Measurements from ENCODE around the gene LRSAM1.

The LRSAM1 gene

DNA sequence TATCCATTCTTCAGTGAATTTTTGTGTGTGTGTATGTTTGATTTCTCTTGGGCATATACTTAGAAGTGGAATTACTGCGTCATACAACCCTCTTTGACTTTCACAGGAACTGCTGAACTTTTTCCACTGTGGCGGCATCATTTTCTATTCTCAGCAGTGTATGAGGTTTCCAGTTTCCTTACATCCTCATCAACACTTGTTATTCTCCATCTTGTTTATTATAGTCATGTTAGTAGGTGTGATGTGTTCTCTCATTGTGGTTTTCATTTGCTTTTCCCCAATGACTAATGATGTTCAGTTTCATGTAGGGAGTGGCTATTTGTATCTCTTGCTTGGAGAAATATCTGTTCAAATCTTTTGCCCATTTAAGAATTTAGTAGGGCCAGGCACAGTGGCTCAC lies 24.6 kb upstream of the LRSAM1 start:
- DNase-seq (ENCODE audit: low read depth): no peak

DNA sequence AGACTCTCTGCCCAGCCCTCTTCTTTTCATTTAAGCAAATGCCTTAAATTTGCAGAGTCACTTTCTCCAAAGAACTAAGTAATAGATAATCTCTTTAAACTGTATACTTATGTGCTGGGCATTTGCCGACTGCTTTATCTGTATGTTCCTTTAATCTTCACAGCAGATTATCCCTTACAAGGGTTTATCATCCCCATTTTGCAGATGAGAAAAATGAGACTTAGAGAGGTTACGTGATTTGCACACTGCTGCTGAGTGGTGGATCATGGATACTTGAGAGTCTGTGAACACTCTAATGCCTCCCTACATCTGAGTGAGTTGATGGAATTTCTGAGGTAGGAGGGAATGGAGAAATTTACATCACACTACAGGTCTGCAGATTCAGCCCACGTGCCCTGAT lies 23.0 kb upstream of the LRSAM1 start:
- no peak for DNase-seq (ENCODE audit: low read depth)

DNA sequence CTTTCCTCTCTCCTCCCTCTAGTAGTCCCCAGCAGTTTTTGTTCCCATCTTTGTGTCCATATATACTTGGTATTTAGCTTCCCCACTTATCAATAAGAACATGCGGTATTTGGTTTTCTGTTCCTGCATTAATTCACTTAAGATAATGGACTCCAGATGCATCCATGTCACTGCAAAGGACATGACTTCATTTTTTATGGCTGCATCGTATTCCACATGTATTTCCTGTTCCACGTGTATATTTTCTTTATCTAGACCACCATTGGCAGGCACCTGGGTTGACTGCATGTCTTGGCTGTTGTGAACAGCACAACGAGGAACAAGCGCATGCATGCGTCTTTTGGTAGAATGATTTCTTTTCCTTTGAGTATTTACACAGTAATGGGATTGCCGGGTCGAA lies 20.9 kb upstream of the LRSAM1 start:
- no peak for DNase-seq (ENCODE audit: low read depth)

DNA sequence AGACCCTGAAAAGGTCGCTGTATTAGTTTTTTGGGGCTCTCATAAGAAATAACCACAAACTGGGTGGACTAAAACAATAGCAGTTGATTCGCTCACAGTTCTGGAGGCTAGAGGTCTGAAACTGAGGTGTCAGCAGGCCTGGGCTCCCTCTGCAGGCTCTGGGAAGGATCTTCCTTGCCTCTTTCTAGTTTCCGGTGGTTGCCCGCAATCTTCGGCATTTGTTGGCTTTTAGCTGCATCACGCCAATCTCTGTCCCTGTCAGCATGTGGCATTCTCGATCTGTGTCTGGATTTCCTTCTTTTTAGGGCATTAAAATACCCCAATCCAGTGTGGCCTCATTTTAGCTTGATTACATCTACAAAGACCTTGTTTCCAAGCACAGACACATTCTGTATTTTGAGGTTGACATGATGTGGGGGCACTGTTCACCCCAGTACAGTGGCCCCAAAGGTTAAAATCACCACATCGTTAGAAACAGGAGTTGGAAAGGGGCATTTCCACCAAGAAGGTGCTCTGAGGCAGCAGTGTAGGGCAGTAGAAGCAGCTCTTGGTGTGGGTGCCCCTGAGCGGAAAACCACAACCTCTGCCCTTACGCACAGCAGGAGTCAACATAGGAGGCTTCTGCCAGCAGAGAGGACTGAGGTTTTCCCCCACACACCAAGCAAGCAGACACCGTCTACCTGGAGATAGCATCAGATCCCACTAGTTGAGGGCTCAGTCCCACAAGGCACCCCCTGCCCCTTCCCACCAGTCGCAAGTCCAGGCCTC lies 13.6 kb upstream of the LRSAM1 start:
- no peak for DNase-seq (ENCODE audit: low read depth)

DNA sequence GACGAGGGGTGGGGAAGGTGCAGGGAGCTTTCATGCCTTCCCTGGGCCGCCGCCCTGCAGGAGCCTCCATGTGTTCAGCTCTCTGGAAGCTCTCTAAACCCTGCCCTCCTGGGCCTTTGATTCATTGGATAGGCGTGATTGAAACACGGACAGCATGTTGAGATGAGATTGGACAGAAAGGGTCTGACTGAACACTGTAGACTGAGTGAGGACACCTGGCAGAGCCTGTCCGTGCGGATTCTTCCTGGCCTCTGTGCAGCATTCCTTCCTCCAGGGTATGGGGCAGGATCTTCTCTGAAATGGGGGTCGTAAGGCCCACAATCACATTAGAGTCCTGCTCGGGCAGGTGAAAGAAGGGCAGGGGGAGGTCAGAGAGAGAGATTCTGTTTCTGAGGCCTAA lies 12.9 kb upstream of the LRSAM1 start:
- DNase-seq (ENCODE audit: low read depth): no peak

DNA sequence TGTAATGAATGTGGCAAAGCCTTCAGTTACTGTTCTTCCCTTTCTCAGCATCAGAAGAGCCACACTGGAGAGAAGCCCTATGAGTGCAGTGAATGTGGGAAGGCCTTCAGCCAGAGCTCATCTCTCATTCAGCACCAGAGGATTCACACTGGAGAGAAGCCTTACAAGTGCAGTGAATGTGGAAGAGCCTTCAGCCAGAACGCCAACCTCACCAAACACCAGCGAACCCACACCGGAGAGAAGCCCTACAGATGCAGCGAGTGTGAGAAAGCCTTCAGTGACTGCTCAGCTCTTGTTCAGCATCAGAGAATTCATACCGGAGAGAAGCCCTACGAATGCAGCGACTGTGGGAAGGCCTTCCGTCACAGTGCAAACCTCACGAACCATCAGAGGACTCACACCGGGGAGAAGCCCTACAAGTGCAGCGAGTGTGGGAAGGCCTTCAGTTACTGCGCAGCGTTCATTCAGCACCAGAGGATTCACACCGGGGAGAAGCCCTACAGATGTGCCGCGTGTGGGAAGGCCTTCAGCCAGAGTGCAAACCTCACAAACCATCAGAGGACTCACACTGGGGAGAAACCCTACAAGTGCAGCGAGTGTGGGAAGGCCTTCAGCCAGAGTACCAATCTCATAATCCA lies 6.9 kb upstream of the LRSAM1 start:
- DNase-seq (ENCODE audit: low read depth): no peak

DNA sequence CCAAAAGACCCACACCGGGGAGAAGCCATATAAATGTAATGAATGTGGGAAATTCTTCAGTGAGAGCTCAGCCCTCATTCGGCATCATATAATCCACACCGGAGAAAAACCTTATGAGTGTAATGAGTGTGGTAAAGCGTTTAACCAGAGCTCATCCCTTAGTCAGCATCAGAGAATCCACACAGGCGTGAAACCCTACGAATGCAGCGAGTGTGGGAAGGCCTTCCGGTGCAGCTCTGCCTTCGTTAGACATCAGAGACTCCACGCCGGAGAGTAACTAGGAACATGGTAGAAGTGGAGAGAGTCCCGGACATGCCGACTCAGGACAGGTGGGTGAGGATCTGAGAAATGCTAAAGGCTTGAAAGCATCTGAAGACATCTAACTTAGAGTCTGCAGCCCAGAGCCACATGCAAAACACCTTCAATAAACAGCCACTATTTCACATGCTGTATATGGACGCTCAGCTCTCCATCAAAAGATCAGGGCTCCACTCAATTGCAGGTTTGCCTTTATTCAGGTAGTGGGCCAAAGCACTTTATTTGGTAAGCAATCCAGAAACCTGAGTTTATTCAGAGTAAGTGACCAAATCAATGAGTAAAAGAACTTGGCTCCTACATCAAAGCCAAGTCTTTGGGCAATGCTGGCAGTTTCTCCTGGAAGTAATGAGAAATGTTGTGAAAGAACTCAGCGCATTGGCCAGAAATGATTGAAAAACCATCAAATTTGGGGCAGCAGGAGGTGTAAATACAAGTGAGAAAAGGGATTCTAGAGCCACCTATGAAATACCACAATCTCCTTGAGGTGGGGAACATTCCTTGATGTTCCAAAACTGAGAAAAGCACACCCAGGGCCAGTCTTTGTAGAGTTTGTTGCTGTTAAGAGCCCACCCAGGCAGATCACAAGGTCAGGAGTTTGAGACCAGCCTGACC lies 6.1 kb upstream of the LRSAM1 start:
- no peak for DNase-seq (ENCODE audit: low read depth)

DNA sequence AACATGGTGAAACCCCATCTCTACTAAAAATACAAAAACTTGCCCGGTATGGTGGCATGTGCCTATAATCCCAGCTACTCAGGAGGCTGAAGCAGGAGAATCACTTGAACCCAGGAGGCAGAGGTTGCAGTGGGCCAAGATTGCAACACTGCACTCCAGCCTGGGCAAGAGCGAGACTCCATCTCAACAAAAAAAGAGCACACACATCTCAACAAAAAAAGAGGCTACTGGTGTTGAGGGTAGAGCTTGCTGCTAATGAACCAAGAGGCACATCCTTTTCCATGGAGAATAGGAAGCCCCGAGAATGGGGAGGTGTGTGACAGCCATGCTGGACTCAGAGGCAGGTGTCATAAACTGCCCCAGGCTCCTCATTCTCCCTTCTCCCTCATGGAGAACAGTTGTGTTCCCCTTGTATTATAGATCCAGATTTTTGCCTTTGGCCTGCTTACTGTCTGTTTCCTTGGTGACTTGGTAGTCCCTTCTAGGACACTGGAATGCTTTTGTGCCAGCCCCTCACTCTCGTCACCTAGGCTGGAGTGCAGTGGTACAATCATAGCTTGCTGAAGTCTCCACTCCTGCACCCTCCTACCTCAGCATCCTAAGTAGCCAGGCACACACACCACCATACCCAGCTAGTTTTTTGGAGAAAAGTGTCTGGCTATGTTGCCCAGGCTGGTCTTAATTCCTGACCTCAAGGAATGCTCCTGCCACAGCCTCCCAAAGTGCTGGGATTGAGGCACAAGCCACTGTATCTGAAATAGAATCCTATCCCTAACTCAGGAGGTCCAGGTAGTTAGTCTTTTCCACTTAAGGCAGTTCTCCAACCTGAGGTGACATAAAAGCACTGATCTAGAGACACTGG lies 5.2 kb upstream of the LRSAM1 start:
- DNase-seq (ENCODE audit: low read depth): no peak

DNA sequence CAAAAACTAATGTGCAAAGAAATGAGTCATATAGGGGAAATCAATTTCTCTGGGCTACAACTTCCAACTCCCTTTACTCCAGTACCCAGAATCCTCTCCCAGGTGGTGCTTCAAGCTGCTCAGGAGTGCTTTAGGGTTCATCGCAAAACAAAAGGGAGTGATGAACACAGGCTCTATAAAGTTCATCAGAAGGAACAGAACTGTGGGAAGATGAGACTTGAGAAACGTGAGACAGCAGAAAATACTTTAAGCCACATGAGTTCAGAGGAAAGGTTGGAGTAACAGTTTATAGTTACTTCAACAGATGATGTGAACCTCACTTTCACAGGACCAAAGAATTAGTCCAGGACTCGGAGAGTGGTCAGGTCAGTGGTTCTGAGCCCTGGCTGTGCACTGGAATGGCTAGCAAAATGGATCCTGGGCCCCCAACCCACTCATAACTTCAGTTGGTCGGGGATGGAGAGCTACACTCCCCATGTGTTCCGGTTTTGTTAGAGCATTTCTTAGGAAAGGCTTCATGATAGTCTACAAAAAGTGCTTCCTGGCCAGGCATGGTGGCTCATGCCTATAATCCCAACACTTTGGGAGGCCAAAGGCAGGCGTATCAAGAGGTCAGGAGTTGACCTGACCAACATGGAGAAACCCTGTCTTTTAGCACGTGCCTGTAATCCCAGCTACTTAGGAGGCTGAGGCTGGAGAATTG lies 4.4 kb upstream of the LRSAM1 start:
- no peak for DNase-seq (ENCODE audit: low read depth)

DNA sequence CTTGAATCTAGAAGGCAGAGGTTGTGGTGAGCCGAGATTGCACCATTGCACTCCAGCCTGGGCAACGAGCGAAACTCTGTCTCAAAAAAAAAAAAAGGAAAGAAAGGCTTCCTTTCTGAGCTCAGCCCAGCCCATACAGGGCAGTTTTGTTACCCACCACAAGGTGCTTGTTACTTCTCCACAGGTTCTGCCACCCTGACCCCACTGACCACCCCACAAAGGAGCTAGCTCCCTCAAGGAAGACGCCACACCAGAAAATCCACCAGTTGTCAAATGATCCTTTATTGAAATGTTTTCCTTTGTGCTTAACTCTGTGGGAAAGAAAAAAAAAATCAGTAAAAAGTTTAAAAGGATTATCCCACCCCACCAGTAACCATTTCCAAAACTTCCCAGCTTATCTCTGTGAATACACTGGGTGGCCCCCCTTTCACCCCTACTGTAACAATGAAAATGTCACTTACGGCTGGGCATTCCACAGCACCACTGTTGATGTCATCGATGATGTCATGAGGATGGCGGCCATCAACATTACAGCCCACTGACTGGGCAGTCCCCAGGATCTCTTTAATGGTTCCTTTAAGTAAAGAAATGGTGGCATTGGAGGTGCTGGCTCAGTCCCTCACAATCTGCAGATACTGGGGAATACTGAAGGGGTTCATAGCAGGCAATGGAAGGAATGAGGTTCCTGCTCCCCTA lies 3.7 kb upstream of the LRSAM1 start:
- no peak for DNase-seq (ENCODE audit: low read depth)

DNA sequence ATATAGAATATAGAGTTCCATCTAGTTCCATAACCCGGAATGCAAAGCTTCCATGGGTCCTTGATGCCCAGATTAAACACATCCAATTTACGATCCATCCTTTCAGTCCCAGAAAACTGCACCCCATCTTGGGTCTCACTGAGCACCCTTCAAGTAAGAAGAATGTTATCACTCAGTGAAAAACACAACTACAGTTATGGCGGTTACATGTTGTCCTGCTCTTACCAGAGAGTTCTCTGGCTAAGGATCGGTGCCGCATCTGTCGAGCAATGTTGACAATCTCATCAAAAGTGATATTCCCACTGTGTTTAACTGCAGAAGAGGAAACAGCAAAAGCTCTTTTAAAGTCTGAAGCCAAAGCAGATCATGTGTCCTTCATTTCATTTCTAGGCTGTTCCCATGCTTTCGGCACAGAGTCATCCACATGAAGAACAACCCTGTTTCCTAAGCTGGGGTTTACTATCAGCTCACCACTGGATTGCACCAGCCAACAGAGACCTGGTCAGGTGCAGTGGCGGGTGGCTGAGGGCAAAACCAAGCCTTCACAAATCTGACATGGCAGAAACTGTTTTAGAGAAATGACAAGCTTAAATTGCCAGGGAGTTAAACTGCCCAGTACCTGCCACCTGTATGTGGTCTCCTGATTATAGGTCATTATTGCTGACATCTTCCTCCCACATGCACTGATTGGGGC lies 3.1 kb upstream of the LRSAM1 start:
- peak; percentile 46 for DNase-seq (ENCODE audit: low read depth)

DNA sequence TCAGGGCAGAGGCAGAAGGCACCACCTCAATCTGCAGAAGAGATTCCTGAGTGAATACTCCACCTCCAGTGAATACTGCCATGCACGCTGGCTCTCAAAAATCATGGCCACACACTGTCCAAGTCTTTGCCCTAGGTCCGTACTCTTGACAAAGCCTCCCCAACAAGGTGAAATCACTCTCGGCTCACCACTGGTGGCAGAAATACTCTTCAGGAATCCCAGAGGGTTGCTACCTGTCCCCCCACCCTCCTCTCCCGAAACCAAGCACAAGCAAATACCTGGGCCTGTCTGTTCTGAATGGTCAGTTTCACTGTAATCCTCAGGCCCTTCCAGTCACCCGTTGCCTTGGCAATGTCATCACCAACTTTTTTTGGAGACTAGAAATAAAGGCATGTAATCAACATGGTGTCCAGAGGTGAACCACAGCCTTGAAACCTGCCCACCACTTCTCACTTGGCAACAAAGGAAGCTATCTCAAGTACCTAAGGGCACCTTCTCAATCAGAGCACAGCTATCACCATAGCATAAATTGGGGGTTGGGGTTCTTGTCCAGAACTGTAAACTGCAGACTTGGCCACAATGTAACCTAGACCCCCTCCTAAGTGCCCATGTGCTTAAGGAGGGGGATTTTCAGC lies 1.9 kb upstream of the LRSAM1 start:
- no peak for DNase-seq (ENCODE audit: low read depth)

DNA sequence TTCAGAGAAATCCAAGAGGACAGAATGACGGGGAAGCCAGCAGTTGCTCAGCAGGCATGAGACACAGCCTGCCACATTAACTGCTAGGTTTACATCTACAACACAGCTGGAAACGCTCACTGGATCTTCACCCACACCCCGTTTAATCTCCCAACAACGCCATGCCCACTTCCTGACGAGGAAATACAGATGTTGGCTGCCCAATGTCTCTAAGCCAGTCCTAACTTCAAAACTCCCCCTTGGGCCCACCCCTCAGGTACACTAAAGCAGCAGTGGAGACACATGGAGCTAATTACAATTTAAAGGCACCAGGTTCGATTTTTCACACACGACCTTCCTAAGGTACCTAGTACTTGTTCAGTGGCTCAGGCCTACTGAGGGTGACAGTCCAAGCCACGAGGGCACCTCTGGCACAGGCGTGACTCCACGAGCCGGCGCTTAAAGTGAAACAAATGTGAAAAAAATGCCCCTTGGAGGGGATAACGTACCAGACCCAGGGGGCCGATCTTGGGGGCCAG lies 1.0 kb upstream of the LRSAM1 start:
- no peak for DNase-seq (ENCODE audit: low read depth)

DNA sequence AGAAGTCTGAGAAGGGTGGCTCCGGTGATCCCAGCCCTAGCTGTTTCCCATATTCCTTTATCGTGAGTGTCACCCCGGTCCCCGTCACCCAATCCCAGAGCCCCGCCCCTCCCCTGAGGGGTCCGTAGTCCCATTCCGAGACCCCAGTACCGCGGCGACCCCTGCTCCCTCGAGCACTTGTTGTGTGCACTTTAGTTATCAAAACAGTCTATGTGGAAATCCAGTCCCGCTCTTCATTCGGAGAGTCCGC lies 223 bp downstream of the LRSAM1 start:
- no peak for DNase-seq (ENCODE audit: low read depth)

DNA sequence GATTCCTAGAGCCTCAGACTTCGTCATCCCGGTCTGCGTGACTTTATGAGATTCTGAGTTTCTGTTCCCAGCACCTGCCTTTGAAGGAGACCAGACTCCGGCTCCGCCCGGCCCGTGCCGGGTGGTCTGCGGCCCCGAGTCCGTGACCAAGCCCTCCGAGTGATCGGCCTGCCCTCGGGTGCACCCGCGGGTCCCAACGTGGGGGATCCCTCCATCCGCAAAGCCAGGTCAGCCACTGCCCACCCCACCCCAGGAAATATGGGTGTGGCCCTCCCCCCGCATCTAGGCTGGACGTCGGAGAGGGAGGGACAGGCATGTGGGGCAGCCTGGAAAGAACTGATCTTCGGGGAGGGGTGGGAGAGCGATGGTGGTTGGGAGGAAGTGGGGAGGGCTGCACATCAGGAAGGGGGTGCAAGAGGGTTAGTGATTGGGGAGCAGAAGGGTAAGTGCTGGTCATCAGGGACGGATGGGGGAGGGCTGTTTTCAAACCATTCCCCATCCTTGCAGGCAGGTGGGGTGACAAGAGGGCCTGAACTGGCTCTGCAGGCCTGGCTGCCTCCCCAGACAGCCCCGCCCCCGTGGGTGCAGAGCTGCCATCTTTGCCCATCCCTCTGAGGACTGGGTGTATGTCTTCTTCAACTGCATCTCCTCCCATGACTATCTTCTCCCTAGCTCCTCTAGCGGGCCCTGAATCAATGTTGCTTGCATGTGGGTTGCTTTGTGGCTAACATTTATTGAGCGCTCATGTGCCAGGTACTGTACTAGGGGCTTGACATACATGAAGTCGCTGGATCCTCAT lies 747 bp downstream of the LRSAM1 start:
- DNase-seq (ENCODE audit: low read depth): peak; percentile 53

DNA sequence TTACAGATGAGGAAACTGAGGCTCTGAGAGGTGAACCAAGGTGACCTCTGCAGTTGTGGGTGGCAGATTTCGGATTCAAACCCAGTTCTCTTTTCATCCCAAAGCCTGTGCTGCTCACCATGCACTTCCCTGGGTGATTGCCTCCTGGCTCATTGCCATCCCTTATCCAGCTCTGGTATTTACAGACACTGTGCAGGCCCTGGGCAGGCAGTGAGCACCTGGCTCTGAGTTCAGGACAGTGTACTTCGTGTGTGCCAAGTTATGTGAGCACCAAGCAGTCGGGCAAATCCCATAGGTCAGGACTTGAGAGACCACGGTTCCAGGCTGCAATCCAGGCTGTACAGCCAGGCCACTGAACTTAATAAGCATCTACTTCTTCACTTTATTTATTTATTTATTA lies 1.4 kb downstream of the LRSAM1 start:
- no peak for DNase-seq (ENCODE audit: low read depth)

DNA sequence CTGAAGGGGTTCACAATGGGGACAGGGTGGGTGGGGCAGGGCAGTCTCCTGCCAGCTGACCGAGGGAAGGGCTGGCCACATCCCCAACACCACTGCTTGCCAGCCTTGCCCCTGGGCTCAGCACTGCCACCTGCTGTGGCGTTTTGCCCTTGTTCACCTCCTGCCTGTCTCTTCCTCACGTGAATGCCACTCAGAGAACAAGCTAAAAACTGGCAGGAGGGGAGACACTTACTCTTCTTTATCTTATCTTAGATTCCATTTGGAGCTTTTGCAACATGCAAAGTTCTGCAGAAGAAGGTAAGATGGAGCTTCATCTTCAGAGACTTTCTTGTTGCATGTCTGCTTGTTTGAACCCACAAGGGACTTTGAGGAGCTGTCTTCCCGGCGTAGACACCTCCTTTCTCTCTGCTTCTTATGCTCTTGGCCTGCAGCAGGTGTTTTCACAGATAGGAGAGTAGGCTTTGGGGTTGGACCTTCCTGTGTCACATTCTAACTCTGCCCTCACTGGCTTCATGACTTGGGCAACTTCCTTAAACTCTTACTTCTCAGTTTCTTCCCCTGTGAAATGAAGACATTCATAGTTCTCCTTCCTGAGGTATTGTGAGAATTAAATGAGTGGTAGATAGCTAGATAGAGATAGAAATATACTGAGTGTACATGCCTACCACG lies 4.1 kb downstream of the LRSAM1 start:
- DNase-seq (ENCODE audit: low read depth): no peak

DNA sequence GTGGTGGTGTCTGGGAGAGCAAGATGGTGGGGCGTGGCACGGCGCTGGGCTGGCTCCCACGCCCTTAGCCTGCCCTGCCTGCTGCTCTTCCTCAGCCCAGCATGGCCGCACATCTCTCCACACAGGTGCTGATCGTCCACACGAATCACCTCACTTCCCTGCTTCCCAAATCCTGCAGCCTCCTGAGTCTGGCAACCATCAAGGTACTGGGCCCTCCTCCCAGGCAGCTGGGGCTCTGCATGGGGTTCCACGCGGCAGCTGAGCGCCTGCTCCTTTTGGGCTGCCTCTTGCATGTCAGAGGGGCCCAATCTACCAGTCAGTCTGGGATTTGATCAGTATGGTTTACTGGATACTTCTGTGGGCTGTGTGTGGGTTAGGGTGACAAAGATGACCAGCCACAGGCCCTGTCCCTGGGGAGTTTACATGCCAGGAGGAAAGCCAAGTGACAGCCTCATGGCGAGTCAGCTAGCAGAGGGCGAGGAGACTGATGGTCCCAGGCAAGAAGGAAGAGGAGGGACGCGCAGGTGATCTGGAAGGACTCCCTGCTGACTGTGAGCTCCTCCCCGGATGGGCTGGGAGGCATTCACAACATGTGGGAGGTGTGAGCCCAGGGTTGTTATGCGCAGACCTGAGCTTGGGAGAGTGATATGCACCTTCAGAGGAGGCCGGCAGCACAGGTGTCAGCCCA lies 6.0 kb downstream of the LRSAM1 start:
- no peak for DNase-seq (ENCODE audit: low read depth)

All from iris pigment epithelial cell (primary cell).